HG02623 (cell line): Measurements from ENCODE around the gene ACTA2.
A peak's percentile ranks its signal among the peaks of the same experiment; 100 is the strongest.

ENCODE experiments used
- ATAC-seq: cut with Tn5 transposase; IDR thresholded peaks from one replicate; pipeline ENCODE4 v1.9.1; 2021; ENCODE audit warnings: moderate library complexity; ENCODE audit not compliant: unreplicated experiment

Gene ACTA2

DNA sequence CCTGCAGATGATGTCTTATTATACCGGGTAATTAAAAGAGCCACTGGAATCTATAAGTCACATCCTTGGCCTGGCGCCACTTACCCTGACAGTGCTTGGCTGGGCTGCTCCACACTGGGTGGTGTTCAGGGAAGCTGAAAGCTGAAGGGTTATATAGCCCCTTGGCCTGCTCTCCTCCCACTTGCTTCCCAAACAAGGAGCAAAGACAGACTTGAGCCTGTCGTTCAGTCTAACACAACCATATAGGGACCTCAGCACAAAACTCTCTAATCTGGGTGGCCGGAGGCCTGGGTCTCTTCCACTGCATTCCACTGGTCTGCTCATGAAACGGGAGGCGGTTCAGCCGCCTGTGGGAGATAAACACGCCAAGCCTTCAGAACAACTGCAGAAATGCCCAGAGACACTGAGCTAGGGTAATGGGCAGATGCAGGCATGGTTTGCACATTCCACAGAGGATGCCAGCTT, at the start of gene ACTA2:
Gene ACTA2, minus strand, starts transcription at position 127 of the 465 bp plus-strand sequence. CDS start 3,843 bp downstream, outside the sequence.
- no peak for ATAC-seq

DNA sequence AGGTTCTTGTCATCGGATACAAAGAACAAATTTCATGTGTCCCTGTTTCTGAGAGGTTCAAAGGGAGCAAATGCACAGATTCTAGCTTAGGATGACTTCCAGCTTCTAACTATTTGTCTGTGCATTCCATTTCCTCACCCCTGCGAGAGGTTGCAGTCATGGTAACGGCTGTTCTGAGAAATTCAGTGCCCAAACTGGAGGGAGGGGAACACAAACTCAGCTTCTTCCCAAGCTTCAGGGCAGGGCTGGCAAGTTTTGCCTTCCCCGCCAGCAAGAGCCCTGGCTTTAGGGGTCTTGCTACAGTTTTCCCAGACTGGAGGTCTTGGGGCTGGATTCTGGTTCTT, 49.1 kb upstream of the ACTA2 start:
- no peak for ATAC-seq

DNA sequence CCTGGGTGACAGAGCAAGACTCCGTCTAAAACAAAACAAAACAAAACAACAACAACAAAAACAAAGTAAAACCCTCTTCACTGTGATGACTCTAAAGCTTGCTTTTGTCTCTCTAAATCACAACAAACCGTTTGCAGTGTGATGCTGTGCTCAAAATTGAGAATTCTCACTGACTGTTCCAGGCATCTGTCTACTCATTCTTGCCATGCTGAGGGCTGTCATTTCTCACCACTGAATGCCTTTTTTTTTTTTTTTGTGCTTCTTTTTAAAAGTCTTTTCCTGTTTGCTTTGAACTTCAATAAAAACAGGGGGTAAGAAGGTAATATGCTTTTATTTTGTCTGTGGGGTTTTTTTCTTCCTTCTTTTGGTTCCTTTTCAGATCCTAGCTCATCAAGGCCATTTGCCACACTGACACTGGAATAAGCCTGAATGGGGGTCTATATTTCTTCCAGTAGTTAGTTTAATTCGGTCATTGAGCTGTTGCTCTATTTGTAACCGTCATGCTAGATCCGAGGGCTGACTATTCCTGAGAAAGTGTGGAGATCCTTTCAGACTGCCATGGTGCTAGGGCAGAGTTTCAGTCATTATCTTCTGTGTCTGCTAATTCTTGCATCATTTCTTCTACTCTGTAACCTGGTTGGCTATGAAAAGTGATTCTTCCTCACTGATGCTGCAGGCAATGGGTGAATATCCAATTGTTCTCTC, 48.6 kb upstream of the ACTA2 start:
- no peak for ATAC-seq

DNA sequence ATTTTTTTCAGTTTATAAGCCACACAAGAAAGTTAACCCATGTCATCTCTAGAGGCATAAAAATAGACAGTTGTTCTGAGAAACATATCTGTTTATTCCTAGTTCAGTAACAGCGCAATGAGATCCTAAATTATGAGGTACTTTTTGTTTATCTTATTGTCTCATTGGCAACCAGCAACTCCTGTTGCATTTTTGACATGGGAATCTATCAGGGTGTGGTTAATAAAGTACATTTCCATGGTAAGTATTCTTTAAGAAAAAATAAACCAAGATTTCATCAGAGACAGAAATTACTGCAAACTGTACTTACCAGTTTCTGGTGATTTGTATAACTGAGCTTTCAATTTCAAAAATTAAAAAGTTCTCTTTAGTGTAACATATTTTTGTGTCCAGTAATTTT, 47.1 kb upstream of the ACTA2 start:
- no peak for ATAC-seq

DNA sequence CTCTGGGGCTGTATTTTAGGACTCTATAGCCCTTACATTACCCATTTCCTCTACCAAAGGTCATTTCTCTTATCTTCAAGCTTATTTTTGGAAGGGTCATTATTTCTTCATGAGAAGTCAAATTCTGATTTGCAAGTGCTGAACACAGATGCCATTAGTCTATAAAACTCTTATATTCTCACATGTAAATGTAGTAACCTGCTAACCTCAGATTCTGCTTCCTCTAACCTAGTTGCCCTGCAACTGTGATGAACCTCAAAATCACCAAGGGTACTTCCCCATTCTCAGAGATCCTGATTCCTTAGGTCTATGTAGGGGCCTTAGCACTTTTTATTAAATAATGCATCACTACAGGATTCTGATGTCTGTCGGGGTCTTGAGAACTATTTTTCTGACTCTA, 44.4 kb upstream of the ACTA2 start:
- peak; percentile 65 for ATAC-seq

DNA sequence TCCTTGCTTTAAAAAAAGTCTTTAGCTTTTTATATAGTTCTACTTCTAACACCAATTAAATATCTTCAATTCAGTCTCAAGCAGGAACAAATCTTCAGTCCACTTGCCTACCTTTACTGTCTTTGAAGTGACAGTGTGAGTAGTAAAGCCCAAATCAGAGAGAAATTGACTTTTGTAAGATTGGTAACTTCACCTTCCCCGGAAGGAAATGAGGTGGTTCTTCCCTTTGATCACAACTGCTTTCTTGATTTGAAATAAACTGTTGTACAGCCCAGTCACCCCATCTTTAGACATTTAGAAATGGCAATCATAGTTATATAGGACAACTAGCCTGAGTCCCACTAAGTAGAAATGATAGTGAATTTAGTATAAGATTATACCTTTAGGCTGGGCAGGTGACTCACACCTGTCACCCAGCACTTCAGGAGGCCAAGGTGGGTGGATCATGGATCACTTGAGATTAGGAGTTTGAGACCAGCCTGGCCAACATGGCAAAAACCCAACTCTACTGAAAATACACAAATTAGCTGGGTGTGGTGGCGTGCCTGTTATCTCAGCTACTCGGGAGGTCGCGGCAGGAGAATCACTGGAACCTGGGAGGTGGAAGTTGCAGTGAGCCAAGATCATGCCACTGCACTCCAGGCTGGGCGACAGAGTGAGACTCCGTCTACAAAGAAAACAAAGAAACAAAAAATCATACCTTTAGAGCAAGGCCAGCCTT, 42.7 kb upstream of the ACTA2 start:
- no peak for ATAC-seq

DNA sequence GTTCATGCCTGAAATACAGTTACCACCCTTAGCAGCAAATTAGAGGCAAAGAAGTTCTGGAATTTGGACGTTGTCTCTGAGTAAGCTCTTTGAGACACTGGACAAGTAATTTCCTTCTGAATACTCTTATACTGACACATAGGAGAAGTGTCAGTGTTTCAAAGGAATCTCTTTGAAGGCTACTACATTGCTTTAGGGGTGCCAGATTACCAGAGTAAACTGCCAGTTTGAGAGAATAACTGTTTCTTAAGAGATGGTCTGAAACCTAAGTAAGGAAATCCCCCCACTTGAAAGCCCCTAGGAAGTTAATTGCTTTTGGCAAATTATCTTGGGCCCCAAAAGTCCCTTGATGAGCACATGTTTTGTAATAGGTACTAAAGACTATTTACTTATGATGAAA, 41.4 kb upstream of the ACTA2 start:
- ATAC-seq = no peak

DNA sequence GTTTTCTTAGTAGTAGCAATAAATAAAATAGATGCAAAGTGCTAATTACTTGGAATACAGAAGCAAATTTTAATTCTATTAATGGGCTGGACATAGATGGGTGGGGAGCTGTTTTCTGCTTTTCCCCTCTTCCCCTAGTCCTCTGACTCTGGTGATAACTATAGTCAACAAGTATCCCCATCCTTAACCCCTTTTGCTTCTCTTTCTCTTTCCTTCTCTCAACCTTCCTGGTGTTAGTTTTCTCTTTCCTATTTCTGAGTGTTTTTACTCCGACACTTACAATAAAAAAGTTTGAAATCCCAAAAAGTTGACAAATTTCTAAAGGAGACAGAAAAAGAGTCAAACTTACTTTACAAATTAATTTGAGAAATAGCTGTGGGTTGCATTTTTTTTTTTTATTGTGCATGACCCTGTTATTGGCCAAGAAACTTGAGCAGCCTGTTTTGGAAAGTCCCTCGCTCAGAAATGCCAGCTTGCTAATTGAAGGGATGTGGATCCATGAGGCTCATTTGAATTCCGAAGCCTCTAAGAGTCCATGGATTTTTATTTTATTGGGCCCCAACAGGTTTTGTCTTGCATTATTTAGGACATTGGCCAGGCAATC, 40.5 kb upstream of the ACTA2 start:
- ATAC-seq = no peak

DNA sequence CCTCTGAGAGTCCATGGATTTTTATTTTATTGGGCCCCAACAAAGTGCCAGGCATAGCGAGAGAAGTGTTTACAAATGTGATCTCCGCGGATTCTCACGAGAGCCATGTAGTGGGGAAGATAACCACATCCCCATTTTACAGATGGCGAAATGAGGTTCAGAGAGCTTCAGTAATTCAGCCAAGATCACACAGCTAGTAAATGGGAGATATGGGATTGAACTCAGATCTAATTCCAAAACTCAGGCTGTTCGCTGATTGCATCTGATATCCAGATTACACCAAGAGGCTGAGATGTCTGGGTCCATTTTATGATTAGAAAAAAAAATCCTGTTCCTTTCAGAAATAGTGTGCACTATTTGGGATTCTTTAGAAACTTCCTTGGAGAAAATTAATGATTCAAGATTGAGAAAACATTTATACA, 39.3 kb upstream of the ACTA2 start:
- ATAC-seq = no peak

DNA sequence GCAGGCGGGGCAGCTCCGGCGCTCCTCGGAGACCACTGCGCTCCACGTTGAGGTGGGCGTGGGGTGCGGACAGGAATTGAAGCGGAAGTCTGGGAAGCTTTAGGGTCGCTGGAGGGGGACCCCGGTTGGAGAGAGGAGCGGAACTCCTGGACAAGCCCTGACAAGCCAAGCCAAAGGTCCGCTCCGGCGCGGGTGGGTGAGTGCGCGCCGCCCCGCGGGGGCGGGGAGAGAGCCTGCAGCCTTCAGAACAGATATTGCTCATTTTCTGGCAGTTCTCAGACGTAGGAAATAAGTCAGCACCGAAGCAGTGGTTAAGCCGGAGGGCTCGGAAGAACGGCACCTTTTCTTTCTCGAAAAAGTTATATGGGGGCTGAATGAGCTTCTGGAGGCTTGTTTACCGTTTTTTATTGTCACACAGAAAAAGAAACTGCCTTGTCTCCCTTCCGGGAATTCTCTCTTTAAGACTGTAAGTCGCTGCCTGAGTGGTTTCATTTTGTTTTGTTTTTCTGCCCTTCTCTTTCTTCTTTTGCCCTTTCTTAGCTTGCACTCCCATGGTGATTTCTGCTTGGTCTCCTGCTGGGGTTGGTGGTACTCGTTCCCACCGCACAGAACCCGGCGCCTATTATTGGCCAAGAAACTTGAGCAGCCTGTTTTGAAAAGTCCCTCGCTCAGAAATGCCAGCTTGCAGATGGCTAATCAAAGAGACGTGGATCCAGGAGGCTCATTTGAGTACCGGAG, 38.8 kb upstream of the ACTA2 start:
- ATAC-seq = peak; percentile 34

DNA sequence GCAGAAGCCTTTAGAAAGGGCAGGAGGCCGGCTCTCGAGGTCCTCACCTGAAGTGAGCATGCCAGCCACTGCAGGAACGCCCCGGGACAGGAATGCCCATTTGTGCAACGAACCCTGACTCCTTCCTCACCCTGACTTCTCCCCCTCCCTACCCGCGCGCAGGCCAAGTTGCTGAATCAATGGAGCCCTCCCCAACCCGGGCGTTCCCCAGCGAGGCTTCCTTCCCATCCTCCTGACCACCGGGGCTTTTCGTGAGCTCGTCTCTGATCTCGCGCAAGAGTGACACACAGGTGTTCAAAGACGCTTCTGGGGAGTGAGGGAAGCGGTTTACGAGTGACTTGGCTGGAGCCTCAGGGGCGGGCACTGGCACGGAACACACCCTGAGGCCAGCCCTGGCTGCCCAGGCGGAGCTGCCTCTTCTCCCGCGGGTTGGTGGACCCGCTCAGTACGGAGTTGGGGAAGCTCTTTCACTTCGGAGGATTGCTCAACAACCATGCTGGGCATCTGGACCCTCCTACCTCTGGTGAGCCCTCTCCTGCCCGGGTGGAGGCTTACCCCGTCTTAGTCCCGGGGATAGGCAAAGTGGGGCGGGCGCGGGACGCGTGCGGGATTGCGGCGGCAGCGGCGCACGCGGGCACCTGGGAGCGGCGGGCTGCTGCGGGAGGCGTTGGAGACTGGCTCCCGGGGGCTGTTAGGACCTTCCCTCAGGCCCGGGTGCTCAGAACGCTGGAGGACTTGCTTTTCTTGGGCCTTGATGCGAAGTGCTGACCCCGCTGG, 38.0 kb upstream of the ACTA2 start, which contains the start of gene FAS:
Gene FAS, plus strand, starts transcription at position 415 of the 777 bp plus-strand sequence. Its CDS starts 79 bp downstream, at position 494.
- ATAC-seq = peak; percentile 53

DNA sequence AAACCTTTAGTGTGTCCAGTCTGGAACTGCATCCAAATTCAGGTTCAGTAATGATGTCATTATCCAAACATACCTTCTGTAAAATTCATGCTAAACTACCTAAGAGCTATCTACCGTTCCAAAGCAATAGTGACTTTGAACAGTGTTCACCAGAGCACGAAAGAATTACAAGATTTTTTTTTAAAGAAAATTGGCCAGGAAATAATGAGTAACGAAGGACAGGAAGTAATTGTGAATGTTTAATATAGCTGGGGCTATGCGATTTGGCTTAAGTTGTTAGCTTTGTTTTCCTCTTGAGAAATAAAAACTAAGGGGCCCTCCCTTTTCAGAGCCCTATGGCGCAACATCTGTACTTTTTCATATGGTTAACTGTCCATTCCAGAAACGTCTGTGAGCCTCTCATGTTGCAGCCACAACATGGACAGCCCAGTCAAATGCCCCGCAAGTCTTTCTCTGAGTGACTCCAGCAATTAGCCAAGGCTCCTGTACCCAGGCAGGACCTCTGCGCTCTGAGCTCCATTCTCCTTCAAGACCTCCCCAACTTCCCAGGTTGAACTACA, 37.3 kb upstream of the ACTA2 start:
- ATAC-seq = peak; percentile 2

DNA sequence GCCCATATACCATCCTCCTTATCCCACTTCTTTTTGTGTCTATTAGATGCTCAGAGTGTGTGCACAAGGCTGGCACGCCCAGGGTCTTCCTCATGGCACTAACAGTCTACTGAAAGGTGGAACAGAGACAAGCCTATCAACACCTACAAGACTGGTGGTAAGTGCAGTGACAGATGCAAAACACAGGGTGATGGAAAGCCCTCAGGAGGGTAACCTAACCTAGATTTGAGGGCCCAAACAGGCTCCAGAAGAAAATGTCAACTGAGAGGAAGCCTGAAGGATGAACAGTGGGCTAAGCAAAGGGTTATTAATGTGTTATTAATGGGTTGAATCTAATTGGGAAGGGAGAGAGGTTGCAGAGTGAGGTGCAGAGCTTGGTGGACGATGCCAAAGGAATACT, 36.9 kb upstream of the ACTA2 start:
- ATAC-seq = no peak

DNA sequence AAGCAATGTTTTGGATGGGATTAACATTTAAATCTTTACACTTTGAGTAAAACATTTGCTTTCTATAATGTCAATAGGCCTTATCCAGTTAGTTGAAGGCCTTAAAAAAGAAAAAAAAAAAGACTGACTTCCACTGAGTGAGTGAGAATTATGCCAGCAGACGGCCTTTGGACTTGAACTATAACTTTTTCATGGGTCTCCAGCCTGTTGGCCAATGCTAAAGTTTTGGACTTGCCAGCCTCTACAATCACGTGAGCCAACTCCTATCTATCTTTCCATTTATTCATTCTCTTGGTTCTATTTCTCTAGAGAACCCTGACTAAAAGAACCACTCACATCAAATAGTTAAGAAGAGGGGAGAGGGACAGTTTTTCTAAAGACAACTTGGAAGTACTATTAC, 35.3 kb upstream of the ACTA2 start:
- no peak for ATAC-seq

DNA sequence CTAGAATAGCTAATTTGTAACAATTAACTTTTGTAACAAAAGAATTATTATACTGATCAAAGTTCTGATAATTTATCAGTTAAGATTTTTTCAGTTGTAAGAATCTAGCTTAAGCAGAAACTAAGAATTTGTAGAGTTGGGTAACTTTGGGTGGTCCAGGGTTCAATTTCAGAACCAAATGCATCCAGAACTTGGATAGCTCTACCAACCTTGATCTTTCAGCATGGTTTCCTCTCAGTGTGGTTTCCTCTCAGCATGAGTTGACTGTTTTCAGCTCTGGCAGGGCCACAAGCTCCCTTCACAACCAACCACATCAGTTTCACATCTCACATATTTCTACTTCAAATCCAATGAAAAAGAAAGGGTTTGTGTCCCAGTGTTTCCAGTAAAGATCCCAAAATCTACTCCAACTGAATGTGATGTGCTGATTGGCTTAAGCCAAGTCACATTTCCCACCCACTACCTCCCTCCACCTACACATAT, 34.7 kb upstream of the ACTA2 start:
- ATAC-seq = no peak

DNA sequence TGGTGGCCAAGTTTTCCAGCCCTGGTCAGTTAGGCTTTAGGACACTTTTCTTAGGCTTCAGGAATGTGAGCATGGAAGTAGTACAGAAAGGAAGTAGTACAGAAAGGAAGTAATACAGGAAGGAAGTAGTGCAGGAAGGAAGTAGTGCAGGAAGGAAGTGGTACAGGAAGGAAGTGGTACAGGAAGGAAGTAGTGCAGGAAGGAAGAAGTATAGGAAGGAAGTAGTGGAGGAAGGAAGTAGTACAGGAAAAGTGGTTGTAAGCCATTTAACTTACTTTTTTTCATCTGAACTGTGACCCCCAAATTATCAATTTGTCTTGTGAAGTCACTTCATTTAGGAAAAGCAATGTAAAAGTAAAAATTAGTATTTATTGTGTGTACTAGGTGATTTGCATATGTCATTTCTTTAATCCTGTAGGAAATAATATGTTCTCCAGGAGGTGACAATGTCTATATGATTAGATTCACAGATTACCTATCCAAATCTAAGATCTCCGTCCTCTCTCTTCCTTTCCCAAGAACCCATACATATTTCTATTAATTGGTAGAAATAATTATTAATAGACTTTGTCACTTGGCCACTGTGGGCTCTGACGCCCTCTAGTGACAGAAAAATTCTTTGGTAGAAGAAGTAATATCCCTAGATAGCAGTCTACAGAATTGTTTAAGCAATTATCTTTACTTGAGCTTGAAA, 34.1 kb upstream of the ACTA2 start:
- ATAC-seq = no peak

DNA sequence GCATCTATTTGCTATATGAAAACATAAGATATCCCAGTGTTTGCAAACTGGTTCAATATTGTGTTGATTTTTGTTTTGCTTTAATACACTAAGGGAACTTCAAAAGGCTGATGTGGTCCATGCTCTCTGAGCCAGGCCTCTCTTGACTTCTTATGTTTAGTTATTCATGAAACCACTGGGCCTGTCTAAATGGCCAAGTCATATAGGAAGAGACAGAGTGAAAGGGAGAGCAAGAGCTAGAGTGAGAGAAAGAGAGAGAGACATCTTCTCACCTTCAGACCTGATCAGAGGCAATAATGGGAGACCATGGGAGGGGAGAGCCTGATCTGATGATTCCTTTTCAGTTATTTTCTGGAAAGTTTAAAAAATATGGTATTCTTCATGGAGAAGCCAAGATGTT, 32.0 kb upstream of the ACTA2 start:
- no peak for ATAC-seq

DNA sequence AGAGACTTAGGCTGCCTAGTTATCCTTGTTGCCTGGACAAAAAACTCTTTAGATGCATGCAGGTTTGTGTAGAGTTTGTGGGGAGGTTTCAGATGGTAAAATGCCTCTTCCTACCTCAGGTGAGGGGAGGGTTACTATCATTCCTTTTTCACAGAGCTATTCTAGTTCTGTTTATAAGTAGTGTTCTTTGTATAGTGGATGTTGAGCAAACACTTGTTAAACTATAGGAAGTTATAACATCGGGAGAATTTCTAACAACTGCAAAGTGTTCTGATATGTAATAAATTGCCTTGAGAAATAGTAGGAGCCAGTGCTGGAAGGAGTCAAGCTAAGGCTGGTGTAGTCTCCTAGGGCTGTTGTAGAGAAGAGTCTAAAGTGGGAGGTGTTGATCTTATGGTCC, 31.4 kb upstream of the ACTA2 start:
- ATAC-seq = no peak

DNA sequence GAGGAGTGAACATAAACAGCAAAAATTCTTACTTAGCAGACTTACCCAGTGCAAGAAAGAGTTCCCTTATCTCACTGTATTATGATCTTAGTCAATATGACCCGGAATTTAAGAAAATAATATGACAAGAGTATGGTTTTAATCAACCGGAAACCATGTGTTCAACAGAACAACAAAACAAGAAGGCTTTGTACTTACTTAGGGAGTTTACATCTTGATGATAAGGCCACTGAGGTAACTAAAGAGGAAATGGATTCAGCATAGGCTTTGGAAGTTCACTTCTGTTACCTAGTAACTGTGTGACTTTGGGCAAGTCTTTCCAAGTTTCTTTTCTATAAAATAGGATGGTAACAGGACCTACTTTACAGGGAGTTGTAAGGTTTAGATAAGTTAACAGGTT, 30.6 kb upstream of the ACTA2 start:
- ATAC-seq = no peak

DNA sequence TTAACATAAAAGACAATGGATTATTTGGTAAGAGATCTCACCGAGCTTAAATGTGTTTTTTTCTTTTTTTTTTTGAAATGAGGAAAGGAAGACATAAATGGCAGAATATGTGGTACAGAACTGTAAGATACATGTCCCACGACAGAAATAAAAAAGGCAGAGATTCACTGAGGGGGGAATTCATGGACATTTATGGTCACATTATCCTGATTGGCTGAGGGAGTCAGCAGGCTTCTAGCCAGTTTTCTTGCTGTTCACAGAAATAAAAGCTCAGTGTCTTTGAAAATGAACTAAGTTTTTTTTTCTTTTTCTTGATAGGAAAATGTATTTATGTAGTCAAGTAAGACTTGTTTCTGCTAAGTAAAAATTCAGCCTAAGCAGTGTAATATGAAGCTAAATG, 29.8 kb upstream of the ACTA2 start:
- no peak for ATAC-seq
